Colonic mucosa (tissue), 4 donors: ENCODE measurements around the gene KDM4D. TPM values are rescaled to one million over a fixed set of nuclear protein-coding genes. Genes with fewer than 3 reads are reported as not detected.
"Not testable (repeated sequence)": the region's sequence is repeated elsewhere in the genome, so short reads cannot be mapped to it uniquely, and the experiment has no call there.

Experiments
- DNase-seq: peaks from one replicate; pipeline ENCODE4 v3.0.0-alpha.2; 2020
- H3K27ac ChIP-seq: fragments of 200-600 bp; one replicate; pipeline ENCODE4 v1.8.0; 2021
- H3K27me3 ChIP-seq: fragments of 200-600 bp; one replicate; pipeline ENCODE4 v1.8.0; 2021
- H3K36me3 ChIP-seq: fragments of 200-600 bp; one replicate; pipeline ENCODE4 v1.8.0; 2021
- H3K4me1 ChIP-seq: fragments of 200-600 bp; one replicate; pipeline ENCODE4 v1.8.0; 2021; ENCODE audit warnings: mild to moderate bottlenecking
- H3K4me3 ChIP-seq: fragments of 200-600 bp; one replicate; pipeline ENCODE4 v1.8.0; 2021
- H3K9ac ChIP-seq, 2 donors: one replicate each; pipeline ENCODE4 v1.7.0; 2013; ENCODE audit warnings: control low read depth in 2 of 2, low read depth in 2 of 2, low read length in 2 of 2
- H3K9me3 ChIP-seq: fragments of 200-600 bp; one replicate; pipeline ENCODE4 v1.8.0; 2021
- intact Hi-C: fragments of 100-400 bp; cut with DNase I; formaldehyde crosslinking; loops from one replicate; pipeline ENCODE4 v1.14.1; 2022
- total RNA-seq, 2 donors: library from RNA; stranded (reverse); fragmentation: NEBNext Ultra II Directional in 1 of 2; extraction: Animal tissue kit (Norgen Biotek cat#: 25700) in 1 of 2; gene quantifications; one replicate each; pipeline ENCODE4 v1.2.1, GENCODE V29; 2021
- TF ChIP-seq, protein P1 (sequence below): fragments of 200-600 bp; IDR thresholded peaks from one replicate; pipeline ENCODE4 v1.8.0; 2022; ENCODE audit warnings: antibody characterized with exemption, mild to moderate bottlenecking
- donor health status: healthy.
- donor health status: DM: no; HTN: no; CAD: no.
- donor health status: DM: no; HTN: no; CAD: no.

The KDM4D gene
- total RNA-seq, 2 donors from 2014 or later: 0.20 TPM; not detected in 1

DNA sequence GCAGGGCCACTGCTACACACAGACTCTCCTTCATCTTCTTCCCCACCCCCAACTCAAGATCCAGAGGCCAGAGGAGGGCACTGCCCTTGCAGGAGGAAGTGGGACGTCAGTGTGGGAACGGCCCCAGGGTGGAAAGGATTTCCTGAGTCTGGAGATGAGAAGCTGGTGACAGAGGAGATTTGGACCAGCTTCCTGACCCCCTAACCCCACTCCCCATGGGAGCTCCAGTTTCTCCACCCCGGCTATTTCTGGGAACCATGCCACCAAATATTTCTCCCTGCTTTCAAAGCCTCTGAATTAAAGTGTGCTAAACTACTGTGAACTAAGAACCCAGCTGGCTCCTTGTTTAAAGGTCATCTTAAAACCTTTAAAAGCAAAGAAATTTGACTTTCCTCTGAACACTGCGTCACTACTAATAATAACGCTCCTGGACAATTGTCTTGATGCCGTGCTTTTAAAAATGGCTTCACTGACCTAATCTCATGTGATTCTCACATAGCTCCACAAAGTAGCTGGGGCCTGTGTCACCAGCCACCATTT, 46.7 kb upstream of the KDM4D start:
- intact Hi-C loops: no loop called here
- no peak overlapping the region for H3K4me3 ChIP-seq
- H3K4me1 ChIP-seq: peaks cover 3% of the 10 kb centered on the region
- peak; percentile 58 for DNase-seq
- H3K36me3 ChIP-seq: no peaks in the 10 kb centered on the region
- H3K27me3 ChIP-seq: no peaks in the 10 kb centered on the region
- H3K27ac ChIP-seq: peak overlapping the region; percentile 33
- H3K9me3 ChIP-seq: no peaks in the 10 kb centered on the region
- no peak overlapping the region for H3K9ac ChIP-seq
- TF ChIP-seq, protein P1, sequence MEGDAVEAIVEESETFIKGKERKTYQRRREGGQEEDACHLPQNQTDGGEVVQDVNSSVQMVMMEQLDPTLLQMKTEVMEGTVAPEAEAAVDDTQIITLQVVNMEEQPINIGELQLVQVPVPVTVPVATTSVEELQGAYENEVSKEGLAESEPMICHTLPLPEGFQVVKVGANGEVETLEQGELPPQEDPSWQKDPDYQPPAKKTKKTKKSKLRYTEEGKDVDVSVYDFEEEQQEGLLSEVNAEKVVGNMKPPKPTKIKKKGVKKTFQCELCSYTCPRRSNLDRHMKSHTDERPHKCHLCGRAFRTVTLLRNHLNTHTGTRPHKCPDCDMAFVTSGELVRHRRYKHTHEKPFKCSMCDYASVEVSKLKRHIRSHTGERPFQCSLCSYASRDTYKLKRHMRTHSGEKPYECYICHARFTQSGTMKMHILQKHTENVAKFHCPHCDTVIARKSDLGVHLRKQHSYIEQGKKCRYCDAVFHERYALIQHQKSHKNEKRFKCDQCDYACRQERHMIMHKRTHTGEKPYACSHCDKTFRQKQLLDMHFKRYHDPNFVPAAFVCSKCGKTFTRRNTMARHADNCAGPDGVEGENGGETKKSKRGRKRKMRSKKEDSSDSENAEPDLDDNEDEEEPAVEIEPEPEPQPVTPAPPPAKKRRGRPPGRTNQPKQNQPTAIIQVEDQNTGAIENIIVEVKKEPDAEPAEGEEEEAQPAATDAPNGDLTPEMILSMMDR: no peak

GRCh38 chr11:94928117-94928990, 45.2 kb upstream of the KDM4D start:
- no peak for DNase-seq
- intact Hi-C loops: no loop called here
- no peak overlapping the region for H3K27ac ChIP-seq
- H3K4me1 ChIP-seq: peaks cover 3% of the 10 kb centered on the region
- TF ChIP-seq, protein P1: no peak
- H3K9me3 ChIP-seq: no peaks in the 10 kb centered on the region
- no peak overlapping the region for H3K9ac ChIP-seq
- H3K36me3 ChIP-seq: no peaks in the 10 kb centered on the region
- H3K27me3 ChIP-seq: no peaks in the 10 kb centered on the region
- H3K4me3 ChIP-seq: no peak overlapping the region

DNA sequence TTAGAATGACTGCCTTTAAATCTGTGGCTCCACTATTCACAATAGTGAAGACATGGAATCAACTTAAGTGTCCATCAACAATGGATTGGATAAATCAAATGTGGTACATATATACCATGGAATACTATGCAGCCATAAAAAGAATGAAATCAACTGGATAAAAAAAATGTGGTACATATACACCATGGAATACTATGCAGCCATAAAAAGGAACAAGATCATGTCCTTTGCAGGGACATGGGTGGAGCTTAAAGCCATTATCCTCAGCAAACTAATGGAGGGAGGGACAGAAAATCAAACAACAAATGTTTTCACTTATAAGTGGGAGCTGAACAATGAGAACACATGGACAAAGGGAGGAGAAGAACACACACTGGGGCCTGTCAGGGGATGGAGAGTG, 41.4 kb upstream of the KDM4D start:
- H3K4me3 ChIP-seq, intact Hi-C loops, H3K4me1 ChIP-seq, H3K27me3 ChIP-seq, H3K9me3 ChIP-seq, H3K27ac ChIP-seq, DNase-seq, H3K9ac ChIP-seq, H3K36me3 ChIP-seq: not testable (repeated sequence)

DNA sequence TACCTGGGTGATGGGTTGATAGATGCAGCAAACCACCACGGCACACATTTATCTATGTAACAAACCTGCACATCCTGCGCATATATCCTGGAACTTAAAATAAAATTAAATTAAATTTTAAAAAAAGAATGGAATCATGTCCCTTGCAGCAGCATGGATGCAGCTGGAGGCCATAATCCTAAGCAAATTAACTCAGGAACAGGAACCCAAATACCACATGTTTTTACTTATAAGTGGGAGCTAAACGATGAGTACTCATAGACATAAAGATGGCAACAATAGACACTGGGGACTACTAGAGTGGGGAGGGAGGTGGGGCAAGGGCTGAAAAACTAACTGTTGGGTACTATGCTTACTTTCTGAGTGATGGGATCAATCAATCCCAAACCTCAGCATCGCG, 41.0 kb upstream of the KDM4D start:
- no peak overlapping the region for H3K27ac ChIP-seq
- no peaks in the 10 kb centered on the region for H3K36me3 ChIP-seq
- no peaks in the 10 kb centered on the region for H3K27me3 ChIP-seq
- no peak overlapping the region for H3K4me3 ChIP-seq
- DNase-seq: no peak
- H3K9ac ChIP-seq: no peak overlapping the region
- TF ChIP-seq, protein P1: no peak
- intact Hi-C loops: no loop called here
- H3K4me1 ChIP-seq: no peaks in the 10 kb centered on the region
- H3K9me3 ChIP-seq: no peaks in the 10 kb centered on the region

- no peak overlapping the region for H3K4me3 ChIP-seq
- H3K27ac ChIP-seq: no peak overlapping the region
- H3K9ac ChIP-seq: no peak overlapping the region
- no peak for DNase-seq
- H3K9me3 ChIP-seq: no peaks in the 10 kb centered on the region
- H3K27me3 ChIP-seq: no peaks in the 10 kb centered on the region
- TF ChIP-seq, protein P1: no peak
- H3K4me1 ChIP-seq: no peaks in the 10 kb centered on the region
- H3K36me3 ChIP-seq: no peaks in the 10 kb centered on the region
- intact Hi-C loops: no loop called here
Observed at GRCh38 chr11:94933223-94934130, 40.0 kb upstream of the KDM4D start.
